ENCODE measurements around the gene NOTUM. TPM values are rescaled to one million over a fixed set of nuclear protein-coding genes. Genes with fewer than 3 reads are reported as not detected.
"Not testable (repeated sequence)": the region's sequence is repeated elsewhere in the genome, so short reads cannot be mapped to it uniquely, and the experiment has no call there.

Gene NOTUM
- total and polyA plus RNA-seq, 4 experiments from 2014 or later = not detected

GRCh38 chr17:81954131-81955057 is 6.6 kb downstream of the NOTUM start:
- Histone ChIP-seq H3K27me3 (ENCODE audit: insufficient read depth, low read length) (peaks cover 17% of the 10 kb centered on the region), H3K4me1 (ENCODE audit: insufficient read depth, low read length) (no peaks in the 10 kb centered on the region), H3K4me3 (ENCODE audit: low read length in 2 of 2) (no peak overlapping the region), H3K9me3 (ENCODE audit: control insufficient read depth in 1 of 2, low read length in 2 of 2) (no peaks in the 10 kb centered on the region), H3K27ac (ENCODE audit: low read depth, low read length) (no peak overlapping the region), H3K36me3 (ENCODE audit: insufficient read depth, low read length) (no peaks in the 10 kb centered on the region)
- Mint-ChIP-seq H3K27me3 (peaks cover 1 to 9% of the 10 kb centered on the region in 2 donors), H3K4me1 (peaks cover 0 to 3% (median 2%) of the 10 kb centered on the region in 4 donors), H3K9me3 (no peaks in the 10 kb centered on the region), H3K36me3 (no peaks in the 10 kb centered on the region), H3K4me3 (no peak overlapping the region), H3K27ac (peak overlapping the region in 1 of 7 donors; percentile 18)
- no peak for DNase-seq
- ChIA-PET POLR2A (ENCODE audit: partially characterized antibody) (no interaction called here), CTCF (ENCODE audit: partially characterized antibody) (interaction anchor here (0.8 to 4.3 kb wide), 4 partner anchors 10 to 219 kb away, joined by 3 to 20 read pairs (median 7); no protein-coding TSS in a partner anchor)
- intact Hi-C loops (cut with micrococcal nuclease) = no loop called here

DNA sequence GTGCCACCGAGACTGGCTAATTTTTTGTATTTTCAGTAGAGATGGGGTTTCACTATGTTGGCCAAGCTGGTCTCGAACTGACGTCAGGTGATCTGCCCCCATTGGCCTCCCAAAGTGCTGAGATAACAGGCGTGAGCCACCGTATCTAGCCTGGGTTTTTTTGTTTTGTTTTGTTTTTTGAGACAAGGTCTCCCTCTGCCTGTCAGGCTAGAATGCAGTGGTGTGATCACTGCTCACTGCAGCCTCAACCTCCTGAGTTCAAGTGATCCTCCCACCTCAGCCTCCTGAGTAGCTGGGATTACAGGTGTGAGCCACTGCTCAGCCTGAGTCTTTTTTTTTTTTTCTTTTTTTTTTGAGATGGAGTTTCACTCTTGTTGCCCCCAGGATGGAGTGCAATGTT is 7.5 kb downstream of the NOTUM start:
- H3K27me3 ChIP-seq (ENCODE audit: insufficient read depth, low read length); H3K27ac ChIP-seq (ENCODE audit: low read depth, low read length); H3K4me1 Mint-ChIP-seq; H3K36me3 Mint-ChIP-seq; H3K27me3 Mint-ChIP-seq; H3K36me3 ChIP-seq (ENCODE audit: insufficient read depth, low read length); DNase-seq; H3K9me3 Mint-ChIP-seq; H3K4me3 ChIP-seq (ENCODE audit: low read length in 2 of 2); POLR2A ChIA-PET (ENCODE audit: partially characterized antibody); H3K4me3 Mint-ChIP-seq; H3K4me1 ChIP-seq (ENCODE audit: insufficient read depth, low read length); H3K9me3 ChIP-seq (ENCODE audit: control insufficient read depth in 1 of 2, low read length in 2 of 2); intact Hi-C loops (cut with micrococcal nuclease): not testable (repeated sequence)
- CTCF ChIA-PET (ENCODE audit: partially characterized antibody) = interaction anchor here (0.8 to 4.3 kb wide), 4 partner anchors 9 to 218 kb away, joined by 3 to 20 read pairs (median 7); no protein-coding TSS in a partner anchor
- peak overlapping the region in 1 of 7 donors; percentile 63 for H3K27ac Mint-ChIP-seq

GRCh38 chr17:81952792-81953228 is 8.2 kb downstream of the NOTUM start:
- no peaks in the 10 kb centered on the region for H3K36me3 Mint-ChIP-seq
- H3K4me3 Mint-ChIP-seq = no peak overlapping the region
- H3K27ac Mint-ChIP-seq = no peak overlapping the region
- H3K9me3 Mint-ChIP-seq = no peaks in the 10 kb centered on the region
- no peaks in the 10 kb centered on the region for H3K27me3 Mint-ChIP-seq
- Histone ChIP-seq H3K27ac (ENCODE audit: low read depth, low read length) (no peak overlapping the region), H3K9me3 (ENCODE audit: control insufficient read depth in 1 of 2, low read length in 2 of 2) (no peaks in the 10 kb centered on the region), H3K4me1 (ENCODE audit: insufficient read depth, low read length) (no peaks in the 10 kb centered on the region), H3K4me3 (ENCODE audit: low read length in 2 of 2) (no peak overlapping the region), H3K36me3 (ENCODE audit: insufficient read depth, low read length) (no peaks in the 10 kb centered on the region), H3K27me3 (ENCODE audit: insufficient read depth, low read length) (peaks cover 3% of the 10 kb centered on the region)
- peak in 1 of 5 donors; percentile 9 for DNase-seq
- ChIA-PET POLR2A (ENCODE audit: partially characterized antibody) (no interaction called here), CTCF (ENCODE audit: partially characterized antibody) (interaction anchor here (1.7 to 4.3 kb wide), 3 partner anchors 68 to 217 kb away, joined by 5 to 20 read pairs (median 9); no protein-coding TSS in a partner anchor)
- intact Hi-C loops (cut with micrococcal nuclease) = no loop called here
- H3K4me1 Mint-ChIP-seq = peaks cover 0 to 2% (median under 1%) of the 10 kb centered on the region in 4 donors

DNA sequence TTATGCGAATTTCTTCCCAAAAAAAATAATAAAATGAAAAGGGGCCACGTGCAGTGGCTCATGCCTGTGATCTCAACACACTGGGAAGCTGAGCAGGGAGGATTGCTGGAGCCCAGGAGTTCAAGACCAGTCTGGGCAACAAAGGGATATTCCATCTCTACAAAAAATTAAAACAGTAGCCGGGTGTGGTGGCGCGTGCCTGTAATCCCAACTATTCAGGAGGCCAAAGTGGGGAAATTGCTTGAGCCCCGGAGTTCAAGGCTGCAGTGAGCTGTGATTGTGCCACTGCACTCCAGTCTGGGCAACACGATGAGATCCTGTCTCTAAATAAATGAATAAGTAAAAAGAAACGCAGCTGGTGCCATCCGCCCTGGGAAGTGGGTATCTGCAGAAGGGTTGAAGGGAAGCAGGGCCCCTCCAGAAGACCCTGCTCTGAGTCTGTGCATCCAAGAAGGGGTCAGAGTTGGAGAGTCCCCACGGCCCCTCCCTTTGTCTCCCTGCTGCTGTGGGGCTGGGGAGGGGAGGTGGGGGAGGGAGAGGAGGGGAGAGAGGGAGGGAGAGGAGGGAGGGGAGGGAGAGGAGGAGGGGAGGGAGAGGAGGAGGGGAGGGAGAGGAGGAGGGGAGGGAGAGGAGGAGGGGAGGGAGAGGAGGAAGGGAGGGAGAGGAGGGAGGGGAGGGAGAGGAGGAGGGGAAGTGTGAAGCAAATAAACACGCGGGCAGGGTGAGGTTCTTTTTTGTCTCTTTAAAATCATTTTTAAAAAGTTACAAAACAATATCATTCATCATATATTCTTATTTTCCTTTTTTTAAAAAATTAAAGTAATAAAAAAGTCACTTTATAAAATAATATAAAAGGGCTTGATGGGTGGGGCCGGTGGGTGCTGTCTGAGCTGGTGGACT is 9.0 kb downstream of the NOTUM start:
- Histone ChIP-seq H3K4me1 (ENCODE audit: insufficient read depth, low read length) (no peaks in the 10 kb centered on the region), H3K4me3 (ENCODE audit: low read length in 2 of 2) (no peak overlapping the region), H3K27ac (ENCODE audit: low read depth, low read length) (no peak overlapping the region), H3K9me3 (ENCODE audit: control insufficient read depth in 1 of 2, low read length in 2 of 2) (no peaks in the 10 kb centered on the region), H3K36me3 (ENCODE audit: insufficient read depth, low read length) (no peaks in the 10 kb centered on the region), H3K27me3 (ENCODE audit: insufficient read depth, low read length) (no peaks in the 10 kb centered on the region)
- Mint-ChIP-seq H3K4me1 (peaks cover 0 to 2% (median under 1%) of the 10 kb centered on the region in 4 donors), H3K27ac (peak overlapping the region in 1 of 7 donors; percentile 35), H3K4me3 (peak overlapping the region in 1 of 8 donors; percentile 21), H3K27me3 (no peaks in the 10 kb centered on the region), H3K36me3 (no peaks in the 10 kb centered on the region), H3K9me3 (no peaks in the 10 kb centered on the region)
- intact Hi-C loops (cut with micrococcal nuclease) = no loop called here
- CTCF ChIA-PET (ENCODE audit: partially characterized antibody) = interaction anchor here (4.3 kb wide), 1 partner anchor 68 kb away, joined by 20 read pairs; no protein-coding TSS in a partner anchor
- peak in 1 of 5 donors; percentile 10 for DNase-seq
- POLR2A ChIA-PET (ENCODE audit: partially characterized antibody) = interaction anchor here (0.9 kb wide), 1 partner anchor 27 kb away, joined by 3 read pairs; no protein-coding TSS in a partner anchor

GRCh38 chr17:81950501-81950900 is 10.5 kb downstream of the NOTUM start:
- Mint-ChIP-seq H3K36me3 (no peaks in the 10 kb centered on the region), H3K4me3 (no peak overlapping the region), H3K27ac (peak overlapping the region in 2 of 7 donors; percentile 6 to 61), H3K4me1 (peaks cover 0 to 2% (median under 1%) of the 10 kb centered on the region in 4 donors), H3K27me3 (no peaks in the 10 kb centered on the region), H3K9me3 (no peaks in the 10 kb centered on the region)
- Histone ChIP-seq H3K27ac (ENCODE audit: low read depth, low read length) (no peak overlapping the region), H3K4me1 (ENCODE audit: insufficient read depth, low read length) (no peaks in the 10 kb centered on the region), H3K9me3 (ENCODE audit: control insufficient read depth in 1 of 2, low read length in 2 of 2) (no peaks in the 10 kb centered on the region), H3K36me3 (ENCODE audit: insufficient read depth, low read length) (no peaks in the 10 kb centered on the region), H3K4me3 (ENCODE audit: low read length in 2 of 2) (no peak overlapping the region), H3K27me3 (ENCODE audit: insufficient read depth, low read length) (no peaks in the 10 kb centered on the region)
- CTCF ChIA-PET (ENCODE audit: partially characterized antibody) = no interaction called here
- POLR2A ChIA-PET (ENCODE audit: partially characterized antibody) = no interaction called here
- intact Hi-C loops (cut with micrococcal nuclease) = no loop called here
- peak in 1 of 5 donors; percentile 21 for DNase-seq

DNA sequence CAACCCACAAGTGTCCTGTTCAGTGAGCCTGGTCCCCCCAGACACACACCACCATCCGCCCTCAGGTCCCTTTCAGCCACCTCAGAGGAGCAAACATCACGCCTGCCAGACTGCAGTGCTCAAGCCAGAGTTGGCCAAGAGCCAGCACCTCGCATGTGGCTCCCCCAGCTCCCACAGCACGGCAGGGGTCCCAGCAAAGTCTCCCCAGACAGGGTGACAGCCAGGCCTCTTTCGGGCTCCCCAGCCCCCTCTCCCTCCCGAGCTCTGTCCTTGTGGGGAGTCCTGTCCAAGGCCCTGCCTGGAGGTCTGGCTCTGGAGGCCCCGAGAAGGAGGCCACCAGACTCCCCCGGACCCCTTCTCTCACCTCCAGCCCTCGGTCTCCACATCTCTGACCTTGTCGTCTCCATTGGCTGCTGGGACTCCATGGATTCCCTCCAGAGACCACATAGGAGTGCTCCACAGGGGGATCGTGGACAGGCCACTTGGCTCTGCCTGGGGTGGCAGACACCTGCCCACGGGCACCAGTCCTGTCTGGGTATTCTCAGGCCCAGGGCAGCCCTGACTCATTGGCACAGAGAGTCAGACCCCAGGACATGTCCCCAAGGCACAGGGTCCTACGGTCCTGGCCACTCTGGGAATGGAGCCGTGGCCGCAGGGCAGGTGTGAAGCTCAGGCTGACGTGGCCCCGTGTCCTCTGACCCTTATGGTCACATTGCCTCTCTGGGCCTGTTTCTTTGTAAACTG is 12.2 kb downstream of the NOTUM start:
- Histone ChIP-seq H3K27me3 (ENCODE audit: insufficient read depth, low read length) (no peaks in the 10 kb centered on the region), H3K9me3 (ENCODE audit: control insufficient read depth in 1 of 2, low read length in 2 of 2) (no peaks in the 10 kb centered on the region), H3K36me3 (ENCODE audit: insufficient read depth, low read length) (no peaks in the 10 kb centered on the region), H3K27ac (ENCODE audit: low read depth, low read length) (no peak overlapping the region), H3K4me1 (ENCODE audit: insufficient read depth, low read length) (no peaks in the 10 kb centered on the region), H3K4me3 (ENCODE audit: low read length in 2 of 2) (no peak overlapping the region)
- POLR2A ChIA-PET (ENCODE audit: partially characterized antibody) = no interaction called here
- Mint-ChIP-seq H3K27ac (peak overlapping the region in 1 of 7 donors; percentile 52), H3K4me1 (peaks cover 0 to 2% (median under 1%) of the 10 kb centered on the region in 4 donors), H3K9me3 (no peaks in the 10 kb centered on the region), H3K36me3 (no peaks in the 10 kb centered on the region), H3K4me3 (no peak overlapping the region), H3K27me3 (no peaks in the 10 kb centered on the region)
- DNase-seq = peak in 1 of 5 donors; percentile 16
- intact Hi-C loops (cut with micrococcal nuclease) = no loop called here
- CTCF ChIA-PET (ENCODE audit: partially characterized antibody) = interaction anchor here (1.0 kb wide), 1 partner anchor 11 kb away, joined by 4 read pairs; no protein-coding TSS in a partner anchor

Data from CD4-positive, alpha-beta memory T cell (primary cell).